Stimulated activated CD8-positive, alpha-beta memory T cell treated with anti-CD3 and anti-CD28 coated beads, Interleukin-2, amount 100 ng/mL, for 1 hour (primary cell): ENCODE measurements around the gene APOL1.

Experiments used
- DNase-seq, 2 donors: peaks; one replicate each; pipeline ENCODE4 v3.0.0-alpha.2; 2020; ENCODE audit warnings: low read depth in 2 of 2

Gene APOL1

GRCh38 chr22:36311386-36312085 is 58.6 kb downstream of the APOL1 start:
- DNase-seq, result no peak

- DNase-seq, result no peak
Measured at GRCh38 chr22:36315325-36315724, 62.4 kb downstream of the APOL1 start.

GRCh38 chr22:36316419-36316818 is 63.5 kb downstream of the APOL1 start:
- DNase-seq, result no peak
